ENCODE results near the gene INHA.

GRCh38 chr2:219625179-219625578 lies 53.1 kb downstream of the INHA start:
- no peak for TF ChIP-seq RAD21 (IDR thresholded peaks at IDR 0.05; ENCODE audit: low read depth)
- no peak for TF ChIP-seq ATF3 (IDR thresholded peaks at IDR 0.05)
- TF ChIP-seq EZH2 (IDR thresholded peaks at IDR 0.05), result no peak
- TF ChIP-seq REST (IDR thresholded peaks at IDR 0.05; ENCODE audit: low read depth), result no peak
- no peak for TF ChIP-seq EZH2phosphoT487 (IDR thresholded peaks at IDR 0.05; ENCODE audit: borderline replicate concordance)
- TF ChIP-seq, protein P1, sequence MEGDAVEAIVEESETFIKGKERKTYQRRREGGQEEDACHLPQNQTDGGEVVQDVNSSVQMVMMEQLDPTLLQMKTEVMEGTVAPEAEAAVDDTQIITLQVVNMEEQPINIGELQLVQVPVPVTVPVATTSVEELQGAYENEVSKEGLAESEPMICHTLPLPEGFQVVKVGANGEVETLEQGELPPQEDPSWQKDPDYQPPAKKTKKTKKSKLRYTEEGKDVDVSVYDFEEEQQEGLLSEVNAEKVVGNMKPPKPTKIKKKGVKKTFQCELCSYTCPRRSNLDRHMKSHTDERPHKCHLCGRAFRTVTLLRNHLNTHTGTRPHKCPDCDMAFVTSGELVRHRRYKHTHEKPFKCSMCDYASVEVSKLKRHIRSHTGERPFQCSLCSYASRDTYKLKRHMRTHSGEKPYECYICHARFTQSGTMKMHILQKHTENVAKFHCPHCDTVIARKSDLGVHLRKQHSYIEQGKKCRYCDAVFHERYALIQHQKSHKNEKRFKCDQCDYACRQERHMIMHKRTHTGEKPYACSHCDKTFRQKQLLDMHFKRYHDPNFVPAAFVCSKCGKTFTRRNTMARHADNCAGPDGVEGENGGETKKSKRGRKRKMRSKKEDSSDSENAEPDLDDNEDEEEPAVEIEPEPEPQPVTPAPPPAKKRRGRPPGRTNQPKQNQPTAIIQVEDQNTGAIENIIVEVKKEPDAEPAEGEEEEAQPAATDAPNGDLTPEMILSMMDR (IDR thresholded peaks at IDR 0.05 in 2 of 3, conservative IDR thresholded peaks at IDR 0.05 in 1 of 3; ENCODE audit: borderline replicate concordance in 1 of 3, insufficient read depth in 1 of 3, low read depth in 2 of 3, low read length in 2 of 3), result no peak
- TF ChIP-seq, protein P2, sequence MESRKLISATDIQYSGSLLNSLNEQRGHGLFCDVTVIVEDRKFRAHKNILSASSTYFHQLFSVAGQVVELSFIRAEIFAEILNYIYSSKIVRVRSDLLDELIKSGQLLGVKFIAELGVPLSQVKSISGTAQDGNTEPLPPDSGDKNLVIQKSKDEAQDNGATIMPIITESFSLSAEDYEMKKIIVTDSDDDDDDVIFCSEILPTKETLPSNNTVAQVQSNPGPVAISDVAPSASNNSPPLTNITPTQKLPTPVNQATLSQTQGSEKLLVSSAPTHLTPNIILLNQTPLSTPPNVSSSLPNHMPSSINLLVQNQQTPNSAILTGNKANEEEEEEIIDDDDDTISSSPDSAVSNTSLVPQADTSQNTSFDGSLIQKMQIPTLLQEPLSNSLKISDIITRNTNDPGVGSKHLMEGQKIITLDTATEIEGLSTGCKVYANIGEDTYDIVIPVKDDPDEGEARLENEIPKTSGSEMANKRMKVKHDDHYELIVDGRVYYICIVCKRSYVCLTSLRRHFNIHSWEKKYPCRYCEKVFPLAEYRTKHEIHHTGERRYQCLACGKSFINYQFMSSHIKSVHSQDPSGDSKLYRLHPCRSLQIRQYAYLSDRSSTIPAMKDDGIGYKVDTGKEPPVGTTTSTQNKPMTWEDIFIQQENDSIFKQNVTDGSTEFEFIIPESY (IDR thresholded peaks at IDR 0.05; ENCODE audit: extremely low read depth, insufficient replicate concordance, low read length), result no peak
- no peak for TF ChIP-seq POLR2AphosphoS5 (IDR thresholded peaks at IDR 0.05; ENCODE audit: low read depth, low read length)
- no peak for TF ChIP-seq SIN3A (IDR thresholded peaks at IDR 0.05; ENCODE audit: low read depth)
- TF ChIP-seq POLR2A (IDR thresholded peaks at IDR 0.05; ENCODE audit: borderline replicate concordance, extremely low read depth, insufficient read depth, insufficient read length), result no peak
- TF ChIP-seq SRF (IDR thresholded peaks at IDR 0.05; ENCODE audit: low read depth), result no peak
- TF ChIP-seq ZNF274 (IDR thresholded peaks at IDR 0.05; ENCODE audit: low read depth, low read length), result no peak
- TF ChIP-seq CEBPB (IDR thresholded peaks at IDR 0.05; ENCODE audit: low read depth), result no peak

Data from HCT116 (cell line).